ENCODE data around the gene FAM83F. TPM values are rescaled to one million over a fixed set of nuclear protein-coding genes. Genes with fewer than 3 reads are reported as not detected.
"Not testable (repeated sequence)": the region's sequence is repeated elsewhere in the genome, so short reads cannot be mapped to it uniquely, and the experiment has no call there.

Gene FAM83F
- total RNA-seq, 1 donor from 2014 or later, result 12.8 TPM

- H3K27ac ChIP-seq, result no peak overlapping the region
- TF ChIP-seq POLR2A (IDR thresholded peaks at IDR 0.05), result no peak
- TF ChIP-seq POLR2AphosphoS5 (IDR thresholded peaks at IDR 0.05; ENCODE audit: insufficient read depth in 1 of 2, low read depth in 1 of 2), result no peak
- no peaks in the 10 kb centered on the region for H3K4me1 ChIP-seq
- no peaks in the 10 kb centered on the region for H3K9me3 ChIP-seq
- DNase-seq (ENCODE audit: extremely low spot score in 2 of 2), result no peak
- no peaks in the 10 kb centered on the region for H3K27me3 ChIP-seq
- intact Hi-C loops (cut with DNase I), result no loop called here
- no peaks in the 10 kb centered on the region for H3K36me3 ChIP-seq
- H3K4me3 ChIP-seq, result no peak overlapping the region
These were observed 44.6 kb upstream of the FAM83F start for GRCh38 chr22:39949964-39950737.

- intact Hi-C loops (cut with DNase I); H3K36me3 ChIP-seq; H3K9me3 ChIP-seq; H3K4me3 ChIP-seq; DNase-seq (ENCODE audit: extremely low spot score in 2 of 2); H3K4me1 ChIP-seq; H3K27ac ChIP-seq; H3K27me3 ChIP-seq: not testable (repeated sequence)
These were observed 43.0 kb upstream of the FAM83F start for GRCh38 chr22:39951603-39952293.

- H3K9me3 ChIP-seq, result no peaks in the 10 kb centered on the region
- H3K27ac ChIP-seq, result no peak overlapping the region
- H3K27me3 ChIP-seq, result no peaks in the 10 kb centered on the region
- no peak for DNase-seq (ENCODE audit: extremely low spot score in 2 of 2)
- intact Hi-C loops (cut with DNase I), result no loop called here
- H3K4me1 ChIP-seq, result no peaks in the 10 kb centered on the region
- TF ChIP-seq POLR2AphosphoS5 (IDR thresholded peaks at IDR 0.05; ENCODE audit: insufficient read depth in 1 of 2, low read depth in 1 of 2) (no peak), POLR2A (IDR thresholded peaks at IDR 0.05) (no peak), CTCF (IDR thresholded peaks at IDR 0.05) (no peak)
- no peak overlapping the region for H3K4me3 ChIP-seq
- no peaks in the 10 kb centered on the region for H3K36me3 ChIP-seq
These were observed 42.4 kb upstream of the FAM83F start for GRCh38 chr22:39952347-39952746.

- intact Hi-C loops (cut with DNase I), result no loop called here
- no peaks in the 10 kb centered on the region for H3K4me1 ChIP-seq
- no peak overlapping the region for H3K27ac ChIP-seq
- no peaks in the 10 kb centered on the region for H3K36me3 ChIP-seq
- H3K9me3 ChIP-seq, result no peaks in the 10 kb centered on the region
- DNase-seq (ENCODE audit: extremely low spot score in 2 of 2), result no peak
- TF ChIP-seq POLR2A (IDR thresholded peaks at IDR 0.05) (no peak), POLR2AphosphoS5 (IDR thresholded peaks at IDR 0.05; ENCODE audit: insufficient read depth in 1 of 2, low read depth in 1 of 2) (no peak), CTCF (IDR thresholded peaks at IDR 0.05) (no peak)
- H3K27me3 ChIP-seq, result no peaks in the 10 kb centered on the region
- no peak overlapping the region for H3K4me3 ChIP-seq
These were observed 41.7 kb upstream of the FAM83F start for GRCh38 chr22:39953101-39953500.

GRCh38 chr22:39954584-39955055, 40.1 kb upstream of the FAM83F start:
- Histone ChIP-seq H3K36me3 (no peaks in the 10 kb centered on the region), H3K4me1 (no peaks in the 10 kb centered on the region), H3K27me3 (no peaks in the 10 kb centered on the region), H3K9me3 (no peaks in the 10 kb centered on the region), H3K27ac (no peak overlapping the region), H3K4me3 (no peak overlapping the region)
- no peak for DNase-seq (ENCODE audit: extremely low spot score in 2 of 2)
- no peak for TF ChIP-seq POLR2AphosphoS5 (IDR thresholded peaks at IDR 0.05; ENCODE audit: insufficient read depth in 1 of 2, low read depth in 1 of 2)
- no peak for TF ChIP-seq POLR2A (IDR thresholded peaks at IDR 0.05)
- TF ChIP-seq CTCF (IDR thresholded peaks at IDR 0.05), result no peak
- intact Hi-C loops (cut with DNase I), result no loop called here

- TF ChIP-seq CTCF (IDR thresholded peaks at IDR 0.05), result no peak
- TF ChIP-seq POLR2AphosphoS5 (IDR thresholded peaks at IDR 0.05; ENCODE audit: insufficient read depth in 1 of 2, low read depth in 1 of 2), result no peak
- no peak for TF ChIP-seq POLR2A (IDR thresholded peaks at IDR 0.05)
- Histone ChIP-seq H3K4me1 (no peaks in the 10 kb centered on the region), H3K9me3 (no peaks in the 10 kb centered on the region), H3K27me3 (no peaks in the 10 kb centered on the region), H3K36me3 (no peaks in the 10 kb centered on the region), H3K4me3 (no peak overlapping the region), H3K27ac (no peak overlapping the region)
- intact Hi-C loops (cut with DNase I), result no loop called here
- DNase-seq (ENCODE audit: extremely low spot score in 2 of 2), result no peak
These were observed 39.1 kb upstream of the FAM83F start for GRCh38 chr22:39955675-39956074.

Data from vagina (tissue), 2 donors.